Measurements from ENCODE around the gene VIPR2.

The VIPR2 gene

GRCh38 chr7:159011722-159012022 lies 133.0 kb downstream of the VIPR2 start:
- no peak for TF ChIP-seq CTCF (conservative IDR thresholded peaks at IDR 0.05; ENCODE audit: low read depth)
- ChIA-PET POLR2A (ENCODE audit: low non-redundant PET) (no interaction called here), CTCF (interaction anchor here (1.1 kb wide), 1 partner anchor 35 kb away, joined by 4 read pairs; no protein-coding TSS in a partner anchor)
- H3K27ac ChIP-seq = no peak overlapping the region
- no peak for DNase-seq (ENCODE audit: low spot score)

GRCh38 chr7:159010937-159011721 lies 133.5 kb downstream of the VIPR2 start:
- H3K27ac ChIP-seq = no peak overlapping the region
- ChIA-PET POLR2A (ENCODE audit: low non-redundant PET) (no interaction called here), CTCF (interaction anchor here (1.1 kb wide), 1 partner anchor 34 kb away, joined by 4 read pairs; no protein-coding TSS in a partner anchor)
- DNase-seq (ENCODE audit: low spot score) = no peak
- TF ChIP-seq CTCF (conservative IDR thresholded peaks at IDR 0.05; ENCODE audit: low read depth) = no peak

- no peak for DNase-seq (ENCODE audit: low spot score)
- TF ChIP-seq CTCF (conservative IDR thresholded peaks at IDR 0.05; ENCODE audit: low read depth) = no peak
- H3K27ac ChIP-seq = no peak overlapping the region
- ChIA-PET CTCF (interaction anchor here (0.6 kb wide), 1 partner anchor 904 kb away, joined by 4 read pairs; no protein-coding TSS in a partner anchor), POLR2A (ENCODE audit: low non-redundant PET) (no interaction called here)
Observed at GRCh38 chr7:159010411-159010810, 134.3 kb downstream of the VIPR2 start.

- ChIA-PET CTCF (interaction anchor here (0.6 kb wide), 1 partner anchor 904 kb away, joined by 4 read pairs; no protein-coding TSS in a partner anchor), POLR2A (ENCODE audit: low non-redundant PET) (no interaction called here)
- H3K27ac ChIP-seq = no peak overlapping the region
- no peak for TF ChIP-seq CTCF (conservative IDR thresholded peaks at IDR 0.05; ENCODE audit: low read depth)
- no peak for DNase-seq (ENCODE audit: low spot score)
Observed at GRCh38 chr7:159009951-159010350, 134.7 kb downstream of the VIPR2 start.

- no peak for DNase-seq (ENCODE audit: low spot score)
- POLR2A ChIA-PET (ENCODE audit: low non-redundant PET) = no interaction called here
- no peak for TF ChIP-seq CTCF (conservative IDR thresholded peaks at IDR 0.05; ENCODE audit: low read depth)
- no peak overlapping the region for H3K27ac ChIP-seq
- CTCF ChIA-PET = no interaction called here
Observed at GRCh38 chr7:159008417-159008816, 136.2 kb downstream of the VIPR2 start.

GRCh38 chr7:159007996-159008389 lies 136.7 kb downstream of the VIPR2 start:
- CTCF ChIA-PET = no interaction called here
- DNase-seq (ENCODE audit: low spot score) = no peak
- H3K27ac ChIP-seq = no peak overlapping the region
- TF ChIP-seq CTCF (conservative IDR thresholded peaks at IDR 0.05; ENCODE audit: low read depth) = no peak
- POLR2A ChIA-PET (ENCODE audit: low non-redundant PET) = no interaction called here
